Glomerular visceral epithelial cell (primary cell): Measurements from ENCODE around the gene WNT5A.

Experiments used
- DNase-seq: peaks from one replicate; pipeline ENCODE4 v3.0.0-alpha.2; 2016; ENCODE audit errors: extremely low spot score

Gene WNT5A

DNA sequence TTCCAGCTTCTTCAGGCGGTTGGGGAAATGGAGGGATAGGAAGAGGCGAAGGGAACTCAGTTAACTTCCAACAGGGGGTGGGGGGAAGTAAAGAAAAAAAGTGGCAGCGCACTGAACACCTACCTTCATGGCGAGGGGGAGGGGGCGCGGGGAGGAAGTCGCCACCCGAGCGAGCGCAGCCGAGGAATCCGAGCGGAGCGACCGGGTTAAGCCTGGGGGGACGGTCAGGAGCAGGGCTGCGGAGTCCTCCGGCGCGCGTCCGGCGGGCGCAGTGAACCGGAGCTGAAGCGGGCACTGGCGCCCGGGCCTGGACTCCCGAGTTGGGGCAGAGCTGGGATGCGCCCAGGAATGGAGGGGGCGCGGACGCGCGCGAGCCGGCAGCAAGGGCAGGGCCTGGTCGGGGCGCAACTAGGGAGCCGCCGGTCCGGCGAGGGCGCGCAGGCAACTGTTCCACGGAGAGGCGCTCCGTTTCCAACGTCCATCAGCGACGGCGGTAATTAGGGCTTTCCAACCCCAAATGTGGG is at the start of gene WNT5A:
TSS of gene WNT5A (minus strand) at position 450 of the 524 bp plus-strand sequence. CDS start at position 129, 321 bp downstream.
- DNase-seq, result peak; percentile 63

DNA sequence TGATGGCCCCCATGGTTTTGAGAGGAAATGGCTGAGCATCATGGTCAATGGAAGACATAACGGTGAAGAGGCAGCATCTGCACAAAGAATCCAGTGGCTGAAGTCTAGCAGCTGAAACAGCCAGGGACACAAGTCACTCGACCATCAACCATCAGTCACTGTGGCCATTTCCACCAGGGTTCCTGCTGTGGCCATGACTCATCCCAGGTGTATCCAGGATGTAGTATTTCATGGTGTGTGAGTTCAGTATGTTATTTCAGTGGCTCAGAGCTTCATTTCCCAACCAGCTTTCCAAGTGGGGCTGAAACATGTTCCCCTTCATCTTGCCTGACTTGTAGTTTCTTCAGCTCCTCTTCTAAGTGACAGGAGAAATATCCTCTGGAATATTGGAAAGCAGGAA is 47.8 kb upstream of the WNT5A start:
- peak; percentile 47 for DNase-seq

- DNase-seq, result no peak
Observed at GRCh38 chr3:55532806-55533205, 45.7 kb upstream of the WNT5A start.

GRCh38 chr3:55531321-55531720 is 44.2 kb upstream of the WNT5A start:
- no peak for DNase-seq

GRCh38 chr3:55527361-55527760 is 40.3 kb upstream of the WNT5A start:
- DNase-seq, result no peak

- no peak for DNase-seq
Observed at GRCh38 chr3:55526332-55527030, 39.4 kb upstream of the WNT5A start.

DNA sequence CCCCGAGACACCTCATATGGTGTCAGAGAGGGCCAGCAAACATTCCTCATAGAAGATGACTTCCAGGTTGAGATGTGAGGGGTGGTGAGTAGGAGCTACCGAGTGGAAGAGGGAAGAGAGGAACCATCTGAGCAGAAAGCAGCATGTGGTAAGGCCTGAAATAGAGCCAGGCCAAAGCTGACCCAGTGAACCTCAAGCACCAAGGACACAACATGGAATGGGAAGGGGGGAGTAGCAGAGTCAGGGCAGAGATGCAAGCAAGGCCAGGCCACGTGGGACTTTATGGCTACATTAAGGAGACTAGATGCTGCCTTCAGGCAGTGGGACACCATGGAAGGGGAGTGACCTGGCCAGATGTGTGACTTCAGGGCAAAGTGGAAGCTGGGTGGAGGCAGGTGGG is 38.3 kb upstream of the WNT5A start:
- DNase-seq, result no peak

DNA sequence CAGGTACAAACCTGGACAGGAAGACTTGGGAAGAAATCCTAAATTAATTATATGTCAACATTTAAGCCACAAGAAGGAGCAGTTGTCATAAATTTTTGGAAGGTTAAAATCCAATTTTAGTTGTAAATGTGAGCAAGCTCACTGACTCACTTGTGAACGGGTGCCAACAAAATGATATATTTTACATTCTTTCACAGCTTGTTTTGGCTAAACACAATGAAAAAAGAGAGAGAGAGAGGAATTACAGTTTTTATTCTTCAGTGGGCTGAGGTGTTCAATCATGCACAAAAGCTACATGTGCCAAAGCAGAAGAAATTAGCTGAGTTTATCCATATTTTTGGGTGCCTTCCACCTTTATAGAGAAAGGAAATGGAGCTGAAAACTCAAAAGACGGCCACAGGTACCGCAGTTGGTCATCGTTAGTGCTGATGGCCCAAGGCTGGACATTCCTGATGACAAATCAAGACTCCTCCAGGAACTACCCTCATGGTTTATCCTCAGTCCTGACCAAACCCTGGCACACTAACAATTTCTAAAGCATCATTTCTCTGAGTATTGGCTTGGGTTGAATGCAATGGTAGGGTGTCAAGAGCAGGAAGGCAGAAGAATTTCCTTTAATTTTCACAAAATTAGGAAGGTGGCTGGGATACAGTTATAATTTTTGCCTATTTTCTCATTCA is 37.6 kb upstream of the WNT5A start:
- DNase-seq, result peak; percentile 76

- peak; percentile 40 for DNase-seq
Observed at GRCh38 chr3:55523471-55523870, 36.4 kb upstream of the WNT5A start.

DNA sequence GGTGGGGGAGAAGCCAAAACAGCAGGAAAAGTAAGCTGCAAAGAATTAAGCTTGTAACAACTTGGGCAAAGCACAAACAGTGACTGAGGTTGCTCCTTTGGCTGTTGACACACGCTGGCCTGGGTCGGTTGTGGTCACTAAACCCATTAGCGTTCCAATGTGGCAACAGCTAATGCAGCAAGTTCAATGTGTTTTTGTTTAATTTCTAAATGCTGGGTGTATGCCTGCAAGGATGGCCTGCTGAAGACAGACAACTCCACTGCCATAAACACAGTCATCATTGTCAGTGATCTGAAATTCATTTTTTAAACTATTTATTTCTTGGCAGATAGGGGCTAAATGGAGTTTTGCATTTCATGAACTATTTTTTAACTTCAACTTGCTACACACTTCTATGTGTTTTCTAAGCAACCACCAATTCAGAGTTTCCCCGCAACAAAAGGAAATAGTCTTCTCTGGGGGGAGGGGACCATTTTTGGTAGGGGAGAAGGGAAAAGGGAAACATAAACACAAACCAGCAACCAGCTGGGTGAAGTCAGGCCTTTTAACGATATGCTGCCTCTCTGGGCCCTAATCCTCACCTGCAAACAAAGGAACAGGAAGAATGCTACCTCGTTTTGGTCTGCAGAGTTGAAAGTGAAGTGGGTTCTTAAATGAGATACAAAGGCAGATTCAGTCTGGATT is 34.8 kb upstream of the WNT5A start:
- peak; percentile 23 for DNase-seq

DNA sequence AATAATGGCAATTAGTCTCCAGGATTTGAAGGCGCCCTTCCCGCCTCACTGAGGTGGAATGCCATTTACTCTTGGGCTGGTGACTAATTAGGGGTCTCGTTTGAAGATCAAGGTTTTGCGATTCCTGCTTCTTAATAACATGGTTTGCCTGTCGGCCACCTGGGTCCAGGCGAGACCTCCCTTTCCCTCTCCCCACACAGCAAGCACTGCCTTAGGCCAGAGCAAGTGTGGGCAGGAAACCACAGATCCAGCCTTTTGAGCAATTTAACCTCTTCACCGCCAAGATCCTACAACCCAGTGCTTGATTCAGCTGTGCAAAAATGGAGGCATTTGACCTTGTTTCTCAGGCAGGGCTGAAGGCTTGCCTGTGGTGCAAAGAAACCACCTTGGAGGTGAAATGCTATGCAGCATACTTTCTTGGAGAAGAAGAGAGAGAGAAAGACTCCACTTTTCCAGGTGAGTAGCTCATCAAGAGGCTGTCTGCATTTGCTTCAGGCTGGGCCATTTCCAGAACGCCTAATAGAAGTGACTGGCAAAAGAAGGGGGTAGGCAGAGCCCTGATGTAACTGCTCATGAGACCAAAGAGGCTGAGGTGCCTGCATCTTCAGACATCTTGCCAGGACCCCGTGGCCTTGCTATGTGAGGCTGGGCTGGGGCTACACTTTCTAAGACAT is 34.1 kb upstream of the WNT5A start:
- DNase-seq, result no peak

DNA sequence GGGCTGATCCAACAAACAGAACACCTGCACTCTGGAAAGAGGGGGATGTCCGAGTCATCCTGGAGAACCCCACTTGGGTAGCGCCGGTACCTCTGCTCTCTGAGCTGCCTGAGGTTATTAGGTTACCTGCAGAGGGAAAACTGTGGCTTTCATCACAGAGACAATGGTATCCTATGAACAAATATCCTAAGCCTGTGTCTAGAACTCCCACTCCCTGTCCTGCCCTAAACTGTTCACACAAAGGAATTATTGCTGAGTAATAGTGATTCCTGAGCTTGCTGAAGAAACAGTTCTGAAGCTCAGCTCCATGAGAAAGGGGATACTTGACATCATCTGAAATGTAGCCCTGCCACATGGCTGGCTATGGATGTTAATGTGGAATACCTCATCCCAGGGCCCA is 31.9 kb upstream of the WNT5A start:
- DNase-seq, result no peak

GRCh38 chr3:55518451-55518850 is 31.3 kb upstream of the WNT5A start:
- peak; percentile 54 for DNase-seq

DNA sequence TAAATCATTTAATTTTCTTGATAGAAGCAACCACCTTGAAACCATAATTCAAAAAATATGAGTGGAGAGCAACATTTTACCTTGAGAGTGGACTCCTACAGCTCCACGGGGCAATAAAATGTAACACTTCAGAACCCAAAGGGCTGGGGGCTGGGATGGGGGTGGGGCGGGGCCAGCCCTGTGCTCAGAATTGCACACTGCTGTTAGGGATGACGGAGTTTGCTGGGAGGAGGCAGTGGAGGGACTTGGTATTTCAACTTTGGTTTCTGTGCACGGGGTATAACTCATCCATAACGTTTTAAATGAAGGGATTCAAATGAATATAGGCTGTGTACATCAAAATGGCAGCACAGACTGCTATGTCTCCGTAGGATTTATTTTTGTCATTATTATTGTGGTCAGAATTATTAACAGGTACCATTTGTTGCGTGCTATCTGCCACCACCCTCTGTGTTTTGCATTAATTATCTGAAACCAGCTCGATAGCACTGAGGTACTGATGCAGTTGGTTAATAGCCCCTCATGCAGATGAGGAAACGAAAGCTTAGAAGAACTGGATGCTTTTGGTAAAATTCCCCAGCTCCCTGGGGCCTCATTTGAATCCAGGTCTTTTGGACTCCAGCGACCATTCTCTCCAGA is 29.4 kb upstream of the WNT5A start:
- DNase-seq, result no peak

DNA sequence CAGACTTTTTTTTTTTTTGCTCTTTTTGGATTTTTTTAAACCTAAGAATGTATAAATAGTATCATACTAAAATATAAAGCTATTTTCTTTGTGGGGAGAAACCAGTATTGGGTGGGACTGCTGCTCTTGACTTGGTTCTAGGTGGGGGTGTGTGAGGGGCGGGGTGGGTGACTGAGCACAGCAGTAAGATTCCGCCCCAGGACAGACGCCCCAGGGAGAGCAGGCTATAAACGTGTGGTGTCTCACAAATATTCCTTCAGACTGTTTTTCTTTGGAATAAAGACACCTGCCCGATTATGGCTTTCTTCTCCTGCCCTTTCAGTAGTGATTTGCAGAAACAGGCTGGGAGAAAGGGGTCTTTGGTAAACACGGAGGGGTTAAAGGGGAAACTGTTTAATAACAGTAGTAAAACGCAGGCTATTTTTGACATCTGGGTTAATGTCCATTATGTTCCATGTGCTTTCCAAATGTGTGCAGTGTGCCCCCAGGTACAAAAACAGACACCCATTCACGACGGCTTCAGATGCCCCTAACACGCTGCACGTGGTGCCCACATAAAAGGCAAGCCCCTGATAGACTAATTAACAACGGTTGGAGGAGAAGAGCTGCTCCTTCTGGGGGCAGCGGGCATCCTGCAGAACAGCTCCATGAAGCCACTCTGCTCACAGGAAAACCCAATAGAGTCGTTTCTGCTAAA is 28.6 kb upstream of the WNT5A start:
- no peak for DNase-seq

GRCh38 chr3:55514962-55515361 is 27.9 kb upstream of the WNT5A start:
- no peak for DNase-seq

- DNase-seq, result no peak
Observed at GRCh38 chr3:55512571-55513343, 25.7 kb upstream of the WNT5A start.

- DNase-seq, result no peak
Observed at GRCh38 chr3:55511895-55512570, 24.9 kb upstream of the WNT5A start.

DNA sequence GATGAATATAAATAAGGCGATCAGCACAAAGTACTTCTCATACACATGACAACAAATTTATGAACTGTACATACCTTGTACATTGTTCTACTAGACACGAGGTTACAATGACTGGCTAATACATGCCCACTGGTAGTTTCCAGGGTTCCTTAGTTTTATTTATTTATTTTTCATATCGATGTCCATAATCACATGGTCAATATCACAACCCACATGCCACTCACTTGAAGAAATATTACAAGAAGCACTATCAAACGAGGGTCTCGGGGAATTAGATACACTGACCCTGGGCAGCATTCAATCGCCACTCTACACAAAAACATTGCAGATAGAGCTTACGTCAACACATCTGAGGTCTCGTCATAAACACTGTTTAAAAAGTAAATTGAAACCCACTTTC is 21.2 kb upstream of the WNT5A start:
- no peak for DNase-seq

DNA sequence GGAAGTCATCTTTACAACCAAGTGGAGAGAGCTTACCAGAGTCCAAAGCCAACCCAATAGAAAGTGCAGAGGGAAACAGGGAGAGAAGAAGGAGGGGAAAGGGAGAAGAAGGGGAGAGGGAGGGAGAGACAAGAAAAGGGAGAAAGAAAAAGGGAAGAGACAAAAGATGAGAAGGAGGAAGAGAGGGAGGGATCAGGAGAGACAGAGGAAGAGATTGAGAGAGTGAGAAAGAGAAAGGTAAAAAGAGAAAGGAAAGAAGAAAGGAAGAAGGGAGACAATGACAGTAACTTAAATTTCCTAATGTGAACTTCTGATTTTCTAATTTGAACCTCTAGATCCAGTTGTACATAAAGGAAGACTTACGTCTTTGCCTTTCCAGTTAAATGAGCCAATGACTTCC is 20.7 kb upstream of the WNT5A start:
- no peak for DNase-seq
